ENCODE data around the gene SPRING1.

GRCh38 chr12:116777245-116777644 is 39.4 kb upstream of the SPRING1 start:
- TF ChIP-seq CTCF (IDR thresholded peaks at IDR 0.05; ENCODE audit: poor library complexity) (no peak), EZH2 (IDR thresholded peaks at IDR 0.05; ENCODE audit: borderline replicate concordance) (no peak), EZH2phosphoT487 (IDR thresholded peaks at IDR 0.05; ENCODE audit: low read depth, severe bottlenecking, unreplicated experiment) (no peak)

All from hepatocyte (in vitro differentiated cells).